Lung (tissue), 12 donors: ENCODE results near the gene HLA-DRB5. TPM values are rescaled to one million over a fixed set of nuclear protein-coding genes. Genes with fewer than 3 reads are reported as not detected.

ENCODE experiments used
- ATAC-seq: fragments of 200-7000 bp; cut with Tn5 transposase; one replicate; pipeline ENCODE4 v1.9.1; 2020; ENCODE audit warnings: moderate number of reproducible peaks; ENCODE audit not compliant: insufficient read depth, low FRiP score
- DNase-seq, 3 donors: peaks; one replicate each; pipeline ENCODE4 v3.0.0-alpha.2; 2013 to 2017
- H3K27ac ChIP-seq, 2 donors: one replicate each; pipeline ENCODE4 v1.5.1; 2013; ENCODE audit warnings: mild to moderate bottlenecking in 2 of 2, moderate library complexity in 2 of 2, control low read depth in 1 of 2, inconsistent platforms in 1 of 2, low read depth in 1 of 2, low read length in 1 of 2
- H3K27me3 ChIP-seq, 3 donors: one replicate each; pipeline ENCODE4 v1.5.1; 2013; ENCODE audit warnings: low read length in 2 of 3; ENCODE audit not compliant: control insufficient read depth in 3 of 3, insufficient read depth in 3 of 3
- H3K36me3 ChIP-seq, 4 donors: one replicate each; pipeline ENCODE4 v1.5.1; 2013; ENCODE audit warnings: low read length in 4 of 4, mild to moderate bottlenecking in 1 of 4, moderate library complexity in 1 of 4; ENCODE audit not compliant: control insufficient read depth in 4 of 4, insufficient read depth in 4 of 4
- H3K4me1 ChIP-seq, 5 donors: one replicate each; pipeline ENCODE4 v1.5.1; 2013; ENCODE audit warnings: low read length in 5 of 5, mild to moderate bottlenecking in 2 of 5, moderate library complexity in 1 of 5; ENCODE audit not compliant: control insufficient read depth in 5 of 5, insufficient read depth in 5 of 5
- H3K4me3 ChIP-seq: one replicate; pipeline ENCODE4 v1.5.1; 2013; ENCODE audit warnings: mild to moderate bottlenecking, control low read depth, moderate library complexity
- H3K9ac ChIP-seq, 2 donors: one replicate each; pipeline ENCODE4 v1.5.1; 2013; ENCODE audit warnings: low read length in 2 of 2, control low read depth in 1 of 2; ENCODE audit not compliant: insufficient read depth in 1 of 2
- H3K9me3 ChIP-seq, 4 donors: one replicate each; pipeline ENCODE4 v1.5.1; 2013; ENCODE audit warnings: low read length in 3 of 4, mild to moderate bottlenecking in 1 of 4, moderate library complexity in 1 of 4; ENCODE audit not compliant: control insufficient read depth in 4 of 4, insufficient read depth in 3 of 4
- WGBS, 2 donors: extraction: QIAGEN DNeasy Blood & Tissue Kit; methylation state at CpG; one replicate each; pipeline ENCODE4 v1.1.7; 2013; 5-methylcytosine and 5-hydroxymethylcytosine counted together
- polyA plus RNA-seq, 2 donors: library from polyadenylated mRNA; stranded (reverse); fragments of 200-250 nt; gene quantifications; one replicate each; pipeline ENCODE4 v1.2.1, GENCODE V29; 2013
- total RNA-seq, 2 donors: library from RNA; depleted of rRNA in 1 of 2; stranded (reverse); fragments of >200 nt in 1 of 2; gene quantifications; one replicate each; pipeline ENCODE4 v1.2.1, GENCODE V29; 2014 to 2021
- TF ChIP-seq, protein P1 (sequence below): IDR thresholded peaks from 2 replicates; pipeline ENCODE4 v1.5.1; 2012; ENCODE audit warnings: mild to moderate bottlenecking; ENCODE audit errors: control extremely low read depth, extremely low read depth
- donor health status: control.
- donor health status: control.
- donor health status: Bipolar disorder and iron deficiency.
- donor health status: healthy.
- donor health status: DM: yes; HTN: yes; CAD: no.

HLA-DRB5 gene
- total and polyA plus RNA-seq, 4 donors = 1.1 to 18.2 (median 4.0) TPM

DNA sequence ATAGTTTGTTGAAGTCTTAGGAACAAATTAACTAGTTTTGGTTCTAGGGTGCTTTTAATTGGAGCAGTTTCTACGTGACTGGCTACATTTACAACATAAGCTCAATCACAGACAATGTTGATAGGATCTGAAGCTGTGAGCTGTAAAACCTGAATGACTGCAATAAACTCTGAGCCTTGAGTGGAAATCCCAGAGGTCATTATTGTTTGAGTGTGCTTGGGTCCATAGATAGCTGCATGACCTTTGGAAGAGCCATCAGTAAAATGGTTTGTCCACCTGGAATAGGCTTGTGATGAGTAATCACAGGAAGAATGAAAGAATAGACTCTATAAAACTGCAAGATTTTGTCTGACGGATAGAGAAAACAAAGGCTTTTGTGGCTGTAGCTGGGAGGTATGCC is 32.9 kb upstream of the HLA-DRB5 start:
- DNase-seq (no peak), ATAC-seq (no peak)
- TF ChIP-seq, protein P1, sequence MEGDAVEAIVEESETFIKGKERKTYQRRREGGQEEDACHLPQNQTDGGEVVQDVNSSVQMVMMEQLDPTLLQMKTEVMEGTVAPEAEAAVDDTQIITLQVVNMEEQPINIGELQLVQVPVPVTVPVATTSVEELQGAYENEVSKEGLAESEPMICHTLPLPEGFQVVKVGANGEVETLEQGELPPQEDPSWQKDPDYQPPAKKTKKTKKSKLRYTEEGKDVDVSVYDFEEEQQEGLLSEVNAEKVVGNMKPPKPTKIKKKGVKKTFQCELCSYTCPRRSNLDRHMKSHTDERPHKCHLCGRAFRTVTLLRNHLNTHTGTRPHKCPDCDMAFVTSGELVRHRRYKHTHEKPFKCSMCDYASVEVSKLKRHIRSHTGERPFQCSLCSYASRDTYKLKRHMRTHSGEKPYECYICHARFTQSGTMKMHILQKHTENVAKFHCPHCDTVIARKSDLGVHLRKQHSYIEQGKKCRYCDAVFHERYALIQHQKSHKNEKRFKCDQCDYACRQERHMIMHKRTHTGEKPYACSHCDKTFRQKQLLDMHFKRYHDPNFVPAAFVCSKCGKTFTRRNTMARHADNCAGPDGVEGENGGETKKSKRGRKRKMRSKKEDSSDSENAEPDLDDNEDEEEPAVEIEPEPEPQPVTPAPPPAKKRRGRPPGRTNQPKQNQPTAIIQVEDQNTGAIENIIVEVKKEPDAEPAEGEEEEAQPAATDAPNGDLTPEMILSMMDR = no peak
- Histone ChIP-seq H3K9ac (no peak overlapping the region), H3K9me3 (no peaks in the 10 kb centered on the region), H3K4me3 (no peak overlapping the region), H3K27me3 (no peaks in the 10 kb centered on the region), H3K4me1 (no peaks in the 10 kb centered on the region), H3K27ac (no peak overlapping the region), H3K36me3 (no peaks in the 10 kb centered on the region)
- 83% methylated on average over 2 of the region's 2 CpGs; no CpG with 5 or more reads in 1 of the 2 donors for WGBS, 2 donors

DNA sequence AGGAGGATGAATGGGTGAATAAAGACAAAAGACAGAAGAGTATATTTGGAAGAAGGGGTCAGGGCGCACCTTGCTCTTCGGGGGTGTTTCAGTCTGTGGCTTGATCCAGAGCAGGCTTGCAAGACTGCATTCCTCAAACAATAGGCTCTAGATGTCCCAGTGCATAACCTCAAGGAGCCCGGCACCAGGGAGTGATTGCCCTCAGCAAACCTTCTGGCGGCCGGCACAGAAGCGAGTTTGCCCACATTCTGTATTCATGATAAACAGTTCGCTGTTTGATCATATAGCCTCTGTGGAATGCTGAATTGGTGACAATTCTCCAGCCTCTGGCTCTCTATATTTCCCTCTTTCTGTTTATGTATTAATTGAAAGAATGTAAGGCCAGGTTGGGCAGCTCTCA is 29.7 kb upstream of the HLA-DRB5 start:
- DNase-seq (no peak), ATAC-seq (no peak)
- TF ChIP-seq, protein P1 = no peak

DNA sequence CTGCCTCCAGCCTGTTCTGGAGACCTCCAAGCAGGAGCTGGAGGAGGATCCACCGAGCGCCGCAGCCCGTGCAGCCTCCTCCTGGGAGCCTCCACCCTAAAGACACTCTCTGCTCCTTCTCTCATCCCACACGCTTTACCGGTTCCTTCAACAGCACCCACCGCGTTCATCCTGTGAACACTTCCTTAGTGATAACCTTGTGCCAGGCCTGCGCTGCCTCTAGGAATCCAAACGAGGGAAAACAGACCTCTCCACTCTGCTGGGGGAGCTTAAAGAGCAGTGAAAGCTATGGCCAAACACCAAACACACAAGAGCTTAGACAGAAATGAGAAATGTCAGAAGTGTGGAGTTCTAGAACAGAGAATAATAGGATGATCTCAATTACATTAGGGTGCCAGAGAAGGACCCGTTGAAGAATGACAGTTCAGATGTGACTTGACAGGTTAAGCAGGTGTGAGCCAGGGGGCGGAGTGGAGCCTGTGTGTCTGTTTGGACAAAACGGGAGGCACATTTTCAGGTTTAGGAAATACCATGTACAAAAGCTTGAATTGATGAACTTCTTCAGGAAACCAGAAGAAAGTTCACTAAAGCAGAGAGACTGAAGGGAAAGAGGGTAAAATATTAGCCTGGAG is 28.5 kb upstream of the HLA-DRB5 start:
- no peaks in the 10 kb centered on the region for H3K9me3 ChIP-seq
- H3K36me3 ChIP-seq = no peaks in the 10 kb centered on the region
- H3K27ac ChIP-seq = no peak overlapping the region
- no peaks in the 10 kb centered on the region for H3K27me3 ChIP-seq
- ATAC-seq (no peak), DNase-seq (no peak)
- no peaks in the 10 kb centered on the region for H3K4me1 ChIP-seq
- 15 to 59% methylated on average over 9 to 12 of the region's 13 CpGs for WGBS, 2 donors
- no peak overlapping the region for H3K9ac ChIP-seq
- no peak overlapping the region for H3K4me3 ChIP-seq
- TF ChIP-seq, protein P1 = no peak

More for the DNA sequence above, 29.7 kb upstream of the HLA-DRB5 start:
- Histone ChIP-seq H3K9ac (no peak overlapping the region), H3K36me3 (no peaks in the 10 kb centered on the region), H3K4me1 (no peaks in the 10 kb centered on the region), H3K27ac (no peak overlapping the region), H3K9me3 (no peaks in the 10 kb centered on the region), H3K4me3 (no peak overlapping the region), H3K27me3 (no peaks in the 10 kb centered on the region)
- 86% methylated on average over 7 of the region's 7 CpGs; no CpG with 5 or more reads in 1 of the 2 donors for WGBS, 2 donors
